Stimulated activated CD8-positive, alpha-beta memory T cell treated with anti-CD3 and anti-CD28 coated beads, Interleukin-12 subunit alpha, Interleukin-12 subunit beta, amount 100 ng/mL, for 24 hours (primary cell): ENCODE data around the gene MRPL20.
"Not testable (repeated sequence)": the region's sequence is repeated elsewhere in the genome, so short reads cannot be mapped to it uniquely, and the experiment has no call there.

Experiments used
- DNase-seq: peaks from one replicate; pipeline ENCODE4 v3.0.0-alpha.2; 2020; ENCODE audit errors: extremely low read depth

The MRPL20 gene

GRCh38 chr1:1406821-1407635 is at the start of gene MRPL20:
MRPL20 (minus strand) TSS chr1:1407293; CDS start chr1:1407217, 76 bp downstream.
- peak; percentile 92 for DNase-seq

- DNase-seq = not testable (repeated sequence)
Measured at GRCh38 chr1:1456683-1457255, 49.7 kb upstream of the MRPL20 start.

GRCh38 chr1:1455934-1456333 is 48.8 kb upstream of the MRPL20 start:
- DNase-seq = not testable (repeated sequence)

DNA sequence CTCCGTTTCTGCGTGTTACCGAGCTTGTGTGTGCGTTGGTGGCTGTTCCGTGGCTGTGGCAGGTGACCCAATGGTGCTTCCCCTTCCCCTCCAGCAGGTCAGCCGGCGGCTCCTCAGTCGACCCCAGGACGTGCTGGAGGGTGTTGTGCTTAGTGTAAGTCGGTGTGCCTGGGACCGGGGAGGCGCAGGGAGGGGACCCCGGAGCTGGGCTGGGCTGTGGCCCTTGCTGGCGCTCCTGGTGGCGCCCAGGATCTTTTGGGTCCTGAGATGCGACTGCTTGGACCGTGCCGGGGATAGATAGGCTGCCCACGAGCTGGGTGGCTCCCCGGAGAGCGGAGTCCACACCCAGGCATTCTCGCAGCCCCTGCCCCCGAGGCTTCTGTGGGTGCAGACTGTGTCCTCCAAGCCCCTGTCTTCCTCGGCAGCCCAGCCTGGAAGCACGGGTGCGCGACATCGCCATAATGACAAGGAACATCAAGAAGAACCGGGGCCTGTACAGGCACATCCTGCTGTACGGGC is 48.3 kb upstream of the MRPL20 start:
- no peak for DNase-seq

GRCh38 chr1:1454286-1455056 is 47.4 kb upstream of the MRPL20 start:
- DNase-seq = not testable (repeated sequence)

- DNase-seq = no peak
Measured at GRCh38 chr1:1452882-1453281, 45.8 kb upstream of the MRPL20 start.

DNA sequence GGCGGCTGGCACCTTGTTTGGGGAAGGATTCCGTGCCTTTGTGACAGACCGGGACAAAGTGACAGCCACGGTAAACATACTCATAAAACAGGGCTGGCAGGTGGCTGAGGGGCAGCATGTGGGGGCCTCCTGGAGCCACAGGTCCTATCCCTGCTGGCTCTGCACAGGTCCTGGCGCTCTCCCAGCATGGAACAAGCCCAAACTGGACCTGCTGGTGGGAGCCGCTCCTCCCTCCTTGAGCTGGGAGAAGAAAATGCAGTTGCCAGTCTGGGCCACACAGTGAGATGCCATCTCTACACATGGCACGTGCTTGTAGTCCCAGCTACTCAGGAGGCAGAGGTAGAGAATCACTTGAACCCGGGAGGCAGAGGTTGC is 45.3 kb upstream of the MRPL20 start:
- not testable (repeated sequence) for DNase-seq

DNA sequence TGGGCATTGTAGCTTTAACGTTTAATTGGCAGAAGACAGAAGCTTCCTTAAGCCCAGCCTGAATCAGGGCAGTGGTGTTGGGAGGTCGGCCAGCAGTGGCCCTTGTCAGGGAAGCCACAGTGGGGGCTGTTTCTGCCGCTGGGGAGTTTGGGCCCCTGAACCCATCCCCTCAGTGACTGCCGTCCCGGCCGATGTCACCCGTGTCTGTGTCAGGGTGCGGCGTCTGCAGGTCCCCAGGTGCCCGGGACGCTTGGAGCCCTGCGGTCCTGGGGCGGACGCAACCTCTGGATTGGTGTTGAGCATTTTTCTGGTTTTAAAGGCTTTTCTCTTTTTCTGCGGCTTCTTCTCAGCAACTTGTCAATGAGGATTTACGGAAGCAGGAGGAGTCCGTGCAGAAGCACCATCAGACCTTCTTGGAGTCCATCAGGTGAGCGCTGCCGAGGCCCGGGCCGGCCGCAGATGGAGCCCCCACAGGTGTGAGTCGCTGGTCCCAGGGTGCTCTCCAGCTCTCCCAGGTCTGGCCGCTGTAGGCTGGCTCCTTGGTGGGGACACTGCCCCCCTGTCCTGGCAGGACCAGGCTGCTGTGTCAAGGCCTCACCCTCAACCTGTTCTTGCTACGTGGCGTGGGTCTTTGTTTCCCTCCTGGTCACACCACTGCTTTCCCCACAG is 44.7 kb upstream of the MRPL20 start:
- no peak for DNase-seq

- not testable (repeated sequence) for DNase-seq
Measured at GRCh38 chr1:1450616-1451015, 43.5 kb upstream of the MRPL20 start.

GRCh38 chr1:1449099-1449739 is 42.1 kb upstream of the MRPL20 start, which contains the start of gene ATAD3C:
ATAD3C (plus strand) TSS chr1:1449689; CDS start chr1:1450684, 995 bp downstream.
- no peak for DNase-seq

- not testable (repeated sequence) for DNase-seq
Measured at GRCh38 chr1:1446631-1447030, 39.5 kb upstream of the MRPL20 start.

DNA sequence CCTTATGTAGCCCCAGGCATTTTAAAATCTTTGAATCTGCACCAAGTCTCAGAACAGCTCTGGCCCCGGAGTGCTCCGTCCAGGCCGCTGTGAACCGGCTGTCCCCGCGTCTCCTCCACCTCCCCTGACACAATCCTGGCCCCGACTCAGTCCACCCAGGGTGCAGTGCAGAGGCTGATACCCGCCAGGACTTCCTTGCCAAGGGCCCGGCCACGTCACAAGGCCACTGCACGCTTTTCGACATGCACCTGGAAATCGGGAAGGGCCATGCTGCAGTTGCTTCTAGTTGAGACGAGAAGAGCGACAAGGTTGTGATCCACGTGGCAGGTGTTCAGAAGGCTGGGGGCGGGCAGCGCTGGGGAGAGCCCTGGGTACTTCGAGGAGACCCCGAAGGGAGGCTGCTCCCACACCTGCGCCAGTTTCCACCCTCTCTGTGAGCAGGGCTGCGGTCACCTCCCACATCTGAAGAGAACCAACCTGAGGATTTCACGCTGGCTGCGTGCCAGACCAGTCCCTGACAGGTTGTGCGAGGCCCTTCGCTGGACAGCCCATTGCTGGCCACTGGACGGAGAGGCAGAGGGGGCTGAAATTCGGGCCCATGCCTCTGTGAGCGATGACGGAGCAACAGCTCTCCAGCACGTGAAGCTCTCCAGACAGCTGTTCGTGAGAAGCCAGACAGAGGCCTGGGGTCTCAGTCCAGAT is 35.1 kb upstream of the MRPL20 start:
- no peak for DNase-seq

DNA sequence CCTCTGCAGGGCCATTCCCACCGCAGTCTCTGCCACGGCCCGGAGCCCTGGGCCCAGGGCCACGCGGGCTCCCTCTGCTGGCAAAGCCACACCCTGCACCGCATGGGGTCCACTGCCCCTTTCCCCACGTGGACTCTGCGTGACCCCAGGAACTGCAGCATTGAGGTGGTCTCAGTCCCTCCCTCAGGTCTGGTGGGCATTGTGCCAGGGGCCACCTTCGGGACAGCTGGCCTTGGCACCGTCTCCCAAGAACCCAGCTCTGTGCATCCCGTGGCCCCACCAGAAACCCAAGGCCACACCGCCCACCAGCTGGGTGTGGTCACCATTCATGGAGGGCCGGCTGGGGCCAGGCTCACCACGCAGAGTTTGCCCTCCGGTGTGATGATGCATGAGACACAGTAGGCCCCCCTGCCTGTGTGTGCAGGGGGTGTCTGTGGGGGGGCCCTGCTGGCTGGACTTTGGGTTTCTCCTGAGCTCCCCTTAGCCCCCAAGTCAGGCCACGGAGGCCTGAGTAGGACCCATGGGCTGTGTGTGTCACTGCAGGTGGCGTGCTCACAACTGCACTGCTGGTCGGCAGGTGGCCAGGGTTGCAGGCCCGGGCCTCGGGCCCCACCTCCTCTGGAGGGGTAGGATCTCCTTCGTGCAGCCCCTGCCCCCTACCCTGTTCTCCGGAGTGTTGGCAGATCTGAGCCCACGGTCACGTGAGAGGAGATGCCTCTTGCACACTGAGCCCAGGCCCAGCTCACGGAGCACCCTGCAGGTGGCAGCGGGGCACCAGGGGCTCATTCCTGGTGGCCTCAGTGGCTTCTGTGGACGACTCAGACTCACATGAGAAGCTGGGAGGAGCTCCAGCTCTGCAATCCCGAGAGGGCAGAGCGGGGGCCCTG is 34.2 kb upstream of the MRPL20 start:
- DNase-seq = peak; percentile 26

DNA sequence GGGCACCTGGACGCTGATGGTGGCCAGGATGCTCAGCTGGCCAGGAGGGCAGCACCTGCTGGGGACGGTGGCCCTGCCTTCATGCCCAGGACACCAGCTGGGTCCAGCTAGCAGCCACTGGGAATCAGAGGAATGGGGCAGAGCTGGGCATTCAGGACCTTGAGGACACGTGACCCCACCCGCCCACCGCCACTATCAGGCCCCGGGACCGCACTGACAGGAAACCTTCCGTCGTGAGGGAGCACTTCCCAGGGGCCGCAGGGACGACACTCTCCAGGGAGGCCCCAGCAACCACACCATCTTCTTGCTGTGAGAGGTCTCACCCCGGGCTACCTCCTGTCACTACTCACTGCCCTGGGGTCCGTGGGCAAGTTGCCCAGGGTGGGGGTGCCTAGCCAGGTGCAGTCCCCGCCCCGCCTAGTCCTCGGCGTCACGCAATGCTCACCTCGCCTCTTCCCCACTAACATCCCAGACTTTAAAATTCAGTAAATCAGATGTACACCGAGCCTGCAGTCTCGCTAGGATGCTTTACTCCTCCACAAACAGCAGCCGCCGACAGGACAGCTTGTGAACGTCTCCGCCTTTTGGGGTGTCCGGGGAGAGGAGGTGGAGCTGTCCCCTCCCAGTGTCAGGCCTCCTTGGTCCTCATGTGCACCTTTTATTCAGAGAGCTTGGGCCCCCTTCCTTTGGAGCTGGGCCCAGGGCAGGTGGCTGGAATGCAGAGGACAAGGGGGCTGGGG is 33.3 kb upstream of the MRPL20 start:
- DNase-seq = no peak

- DNase-seq = no peak
Measured at GRCh38 chr1:1439546-1440261, 32.6 kb upstream of the MRPL20 start.

DNA sequence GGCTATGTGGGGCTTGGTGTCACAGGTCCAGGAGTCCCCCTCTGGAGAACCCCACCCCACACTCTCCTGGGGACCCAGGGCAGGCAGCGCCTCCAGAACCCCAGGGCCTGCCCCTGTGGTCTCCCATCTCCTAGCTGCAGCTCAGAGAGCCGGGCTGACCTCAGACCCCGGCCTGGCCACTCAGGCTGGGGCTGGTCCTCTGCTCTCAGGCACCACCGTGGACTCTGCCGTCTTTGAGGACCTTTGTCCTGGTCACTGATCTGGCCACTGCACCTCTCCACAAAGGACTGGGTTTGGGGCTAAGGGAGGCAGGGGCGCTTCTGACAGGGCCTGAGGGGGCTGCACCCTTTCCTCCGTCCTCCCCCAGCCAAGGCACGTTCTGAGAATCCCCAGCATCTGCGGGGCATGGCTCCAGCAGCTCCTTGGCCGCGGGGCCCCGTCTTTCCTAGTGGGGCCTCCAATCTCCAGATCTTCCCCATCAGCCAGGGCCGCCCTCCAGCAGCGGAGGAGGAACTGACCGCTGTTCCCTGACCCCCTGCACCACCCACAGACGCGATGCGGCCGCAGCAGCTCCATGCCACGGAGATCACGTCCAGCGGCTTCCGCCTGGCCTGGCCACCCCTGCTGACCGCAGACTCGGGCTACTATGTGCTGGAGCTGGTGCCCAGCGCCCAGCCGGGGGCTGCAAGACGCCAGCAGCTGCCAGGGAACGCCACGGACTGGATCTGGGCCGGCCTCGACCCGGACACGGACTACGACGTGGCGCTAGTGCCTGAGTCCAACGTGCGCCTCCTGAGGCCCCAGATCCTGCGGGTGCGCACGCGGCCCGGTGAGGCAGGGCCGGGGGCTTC is 31.7 kb upstream of the MRPL20 start:
- DNase-seq = no peak

DNA sequence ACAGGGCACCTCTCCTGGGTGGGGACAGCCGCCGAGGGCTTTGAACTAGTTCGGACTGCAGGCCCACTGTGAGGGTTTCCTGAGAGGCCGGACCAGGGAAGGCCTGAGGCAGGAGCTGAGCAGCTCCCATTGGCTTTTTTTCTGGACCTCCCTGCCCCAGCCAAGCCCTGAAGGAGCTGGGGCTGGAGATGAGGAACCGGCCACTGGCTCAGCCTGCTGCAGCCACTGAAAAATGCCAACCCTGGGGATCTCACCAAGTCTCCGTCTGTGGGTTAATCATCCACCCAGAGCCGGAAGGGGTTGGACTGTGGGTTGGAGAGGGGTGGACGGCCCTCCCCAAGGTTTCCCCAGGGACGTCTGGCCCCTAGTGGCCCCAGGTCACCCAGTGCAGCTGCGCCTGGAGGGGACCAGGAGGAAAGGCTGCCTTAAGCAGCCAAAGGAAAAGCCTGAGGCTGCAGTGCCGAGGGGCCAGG is 30.8 kb upstream of the MRPL20 start:
- DNase-seq = no peak
